HG02610 (cell line): ENCODE results near the gene ASB6.

Experiments used
- ATAC-seq: cut with Tn5 transposase; IDR thresholded peaks from one replicate; pipeline ENCODE4 v1.9.1; 2021; ENCODE audit warnings: mild to moderate bottlenecking, moderate library complexity; ENCODE audit not compliant: unreplicated experiment

ASB6 gene

DNA sequence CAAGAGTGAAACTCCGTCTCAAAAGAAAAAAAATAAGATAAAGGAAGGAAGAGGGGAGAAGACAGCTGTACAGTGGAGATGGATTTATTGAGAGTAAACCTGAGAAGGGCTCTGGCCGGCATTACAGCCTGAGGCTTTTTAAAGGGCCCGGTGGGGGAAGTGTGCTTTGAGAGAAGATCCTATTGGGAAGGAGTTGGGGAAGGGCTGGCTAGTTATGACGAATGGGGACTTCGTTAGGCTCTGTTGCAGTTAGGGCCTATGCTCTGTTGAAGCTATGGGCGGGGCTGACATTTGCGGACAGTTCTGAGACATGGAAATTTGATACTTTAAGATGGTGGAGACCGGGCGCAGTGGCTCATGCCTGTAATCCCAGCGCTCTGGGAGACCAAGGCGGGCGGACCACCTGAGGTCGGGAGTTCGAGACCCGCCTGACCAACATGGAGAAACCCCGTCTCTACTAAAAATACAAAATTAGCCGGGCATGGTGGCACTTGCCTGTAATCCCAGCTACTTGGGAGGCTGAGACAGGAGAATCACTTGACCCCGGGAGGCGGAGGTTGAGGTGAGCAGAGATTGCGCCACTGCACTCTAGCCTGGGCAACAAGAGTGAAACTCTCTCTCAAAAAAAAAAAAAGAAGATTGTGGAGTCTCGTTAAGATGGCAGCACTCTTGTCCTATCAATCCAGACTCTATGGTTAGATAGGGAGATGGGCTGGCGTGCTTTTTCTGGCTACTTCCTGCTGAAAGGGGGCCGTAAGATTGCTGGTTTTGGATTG is 54.3 kb downstream of the ASB6 start:
- no peak for ATAC-seq

DNA sequence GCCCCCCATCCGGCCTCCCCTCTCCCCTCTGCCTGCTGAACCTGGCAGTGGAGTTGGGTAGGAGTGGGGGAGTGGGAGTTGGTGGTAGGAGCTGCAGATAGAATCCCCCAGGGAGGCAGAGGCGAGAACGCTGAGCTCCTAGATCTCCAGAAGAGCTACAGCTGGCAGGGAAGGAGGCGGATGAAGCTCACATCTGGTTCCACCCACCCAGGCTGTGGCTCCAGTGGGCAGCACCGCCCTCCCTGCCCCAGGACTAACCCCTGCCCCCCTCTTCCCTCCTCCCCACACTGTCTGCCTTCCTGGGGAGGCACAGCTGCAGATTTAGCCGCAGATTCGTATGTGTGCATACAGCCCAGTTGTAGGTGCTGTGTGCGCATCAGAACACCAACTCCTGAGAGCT is 55.3 kb downstream of the ASB6 start:
- ATAC-seq = no peak

DNA sequence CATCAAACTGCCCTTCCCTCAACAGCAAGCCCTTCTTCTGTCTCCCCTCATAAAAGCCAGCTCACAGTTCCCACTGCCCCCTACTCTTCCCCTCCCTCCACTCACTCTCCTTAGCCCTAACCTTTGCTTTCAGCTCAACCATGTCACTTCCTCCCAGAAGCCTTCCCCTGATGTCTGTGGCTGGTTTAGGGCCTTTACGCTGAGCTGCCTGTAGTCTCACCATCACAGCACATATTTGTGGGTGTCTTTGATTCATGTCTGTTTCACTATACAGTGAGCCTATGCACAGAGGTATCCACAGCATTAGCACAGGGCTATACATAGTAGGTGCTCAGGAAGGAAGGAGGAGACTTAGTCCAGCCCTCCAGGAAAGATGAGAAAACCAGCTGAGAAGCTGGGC is 55.7 kb downstream of the ASB6 start:
- ATAC-seq = no peak

- ATAC-seq = no peak
These were observed 56.6 kb downstream of the ASB6 start for GRCh38 chr9:129585352-129585751.
